WI38 (cell line): ENCODE data around the gene TMEM175.

ENCODE experiments used
- H3K4me3 ChIP-seq: 2 replicates; pipeline ENCODE4 v1.5.1; 2011; ENCODE audit warnings: low read depth, mild to moderate bottlenecking, control low read depth, low read length
- TF ChIP-seq, protein P1 (sequence below): IDR thresholded peaks from 2 replicates; pipeline ENCODE4 v1.5.1; 2012; ENCODE audit warnings: low read depth, mild to moderate bottlenecking, control low read depth, low read length

TMEM175 gene

DNA sequence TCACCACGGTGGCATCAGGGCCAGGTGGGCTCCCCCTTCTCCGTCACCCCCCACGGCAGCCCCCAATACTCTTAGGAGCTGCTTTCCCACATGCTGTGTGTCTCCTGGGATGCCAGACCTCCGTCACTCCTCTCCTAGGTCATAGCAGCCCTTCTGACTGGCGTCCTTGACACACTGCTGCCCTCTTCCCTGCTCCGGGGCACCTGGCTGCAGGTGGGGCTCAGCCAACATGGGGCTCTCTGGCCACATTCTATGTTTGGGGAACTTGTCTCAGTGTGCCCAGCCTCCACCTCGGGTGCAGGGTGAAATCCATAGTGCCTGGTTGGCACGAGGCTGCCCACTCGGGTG is 13.8 kb downstream of the TMEM175 start:
- no peak overlapping the region for H3K4me3 ChIP-seq
- TF ChIP-seq, protein P1, sequence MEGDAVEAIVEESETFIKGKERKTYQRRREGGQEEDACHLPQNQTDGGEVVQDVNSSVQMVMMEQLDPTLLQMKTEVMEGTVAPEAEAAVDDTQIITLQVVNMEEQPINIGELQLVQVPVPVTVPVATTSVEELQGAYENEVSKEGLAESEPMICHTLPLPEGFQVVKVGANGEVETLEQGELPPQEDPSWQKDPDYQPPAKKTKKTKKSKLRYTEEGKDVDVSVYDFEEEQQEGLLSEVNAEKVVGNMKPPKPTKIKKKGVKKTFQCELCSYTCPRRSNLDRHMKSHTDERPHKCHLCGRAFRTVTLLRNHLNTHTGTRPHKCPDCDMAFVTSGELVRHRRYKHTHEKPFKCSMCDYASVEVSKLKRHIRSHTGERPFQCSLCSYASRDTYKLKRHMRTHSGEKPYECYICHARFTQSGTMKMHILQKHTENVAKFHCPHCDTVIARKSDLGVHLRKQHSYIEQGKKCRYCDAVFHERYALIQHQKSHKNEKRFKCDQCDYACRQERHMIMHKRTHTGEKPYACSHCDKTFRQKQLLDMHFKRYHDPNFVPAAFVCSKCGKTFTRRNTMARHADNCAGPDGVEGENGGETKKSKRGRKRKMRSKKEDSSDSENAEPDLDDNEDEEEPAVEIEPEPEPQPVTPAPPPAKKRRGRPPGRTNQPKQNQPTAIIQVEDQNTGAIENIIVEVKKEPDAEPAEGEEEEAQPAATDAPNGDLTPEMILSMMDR = no peak

DNA sequence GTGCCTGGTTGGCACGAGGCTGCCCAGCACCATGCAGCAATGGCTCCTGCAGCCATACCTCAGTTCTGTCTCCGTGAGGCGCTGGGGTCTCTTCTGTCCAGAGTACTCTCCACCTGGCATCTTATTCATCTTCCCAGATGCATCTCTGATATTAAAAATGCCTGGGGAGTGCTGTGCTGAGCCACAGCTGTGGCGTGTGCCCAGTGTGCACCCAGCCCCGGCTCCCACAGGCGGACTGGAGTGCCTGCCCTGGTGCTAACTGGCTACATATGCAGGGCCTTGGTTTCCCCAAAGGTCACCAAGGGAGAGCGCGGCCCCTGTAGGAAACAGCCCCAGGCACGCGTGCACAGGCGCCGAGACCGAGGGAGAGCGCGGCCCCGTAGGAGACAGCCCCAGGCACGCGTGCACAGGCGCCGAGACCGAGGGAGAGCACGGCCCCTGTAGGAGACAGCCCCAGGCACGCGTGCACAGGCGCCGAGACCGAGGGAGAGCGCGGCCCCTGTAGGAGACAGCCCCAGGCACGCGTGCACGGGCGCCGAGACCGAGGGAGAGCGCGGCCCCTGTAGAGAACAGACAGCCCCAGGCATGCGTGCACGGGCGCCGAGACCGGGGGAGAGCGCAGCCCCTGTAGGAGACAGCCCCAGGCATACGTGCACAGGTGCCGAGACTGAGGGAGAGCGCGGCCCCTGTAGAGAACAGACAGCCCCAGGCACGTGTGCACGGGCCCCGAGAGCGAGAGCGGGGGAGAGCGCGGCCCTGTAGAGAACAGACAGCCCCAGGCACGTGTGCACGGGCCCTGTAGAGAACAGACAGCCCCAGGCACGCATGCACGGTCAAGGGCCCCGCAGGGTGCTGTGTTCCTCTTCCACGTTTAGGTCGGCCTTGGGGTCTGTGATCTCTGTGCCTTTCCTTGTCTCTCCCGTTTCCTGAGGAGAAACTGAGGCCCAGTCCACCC is 14.5 kb downstream of the TMEM175 start:
- TF ChIP-seq, protein P1 = no peak
- no peak overlapping the region for H3K4me3 ChIP-seq

DNA sequence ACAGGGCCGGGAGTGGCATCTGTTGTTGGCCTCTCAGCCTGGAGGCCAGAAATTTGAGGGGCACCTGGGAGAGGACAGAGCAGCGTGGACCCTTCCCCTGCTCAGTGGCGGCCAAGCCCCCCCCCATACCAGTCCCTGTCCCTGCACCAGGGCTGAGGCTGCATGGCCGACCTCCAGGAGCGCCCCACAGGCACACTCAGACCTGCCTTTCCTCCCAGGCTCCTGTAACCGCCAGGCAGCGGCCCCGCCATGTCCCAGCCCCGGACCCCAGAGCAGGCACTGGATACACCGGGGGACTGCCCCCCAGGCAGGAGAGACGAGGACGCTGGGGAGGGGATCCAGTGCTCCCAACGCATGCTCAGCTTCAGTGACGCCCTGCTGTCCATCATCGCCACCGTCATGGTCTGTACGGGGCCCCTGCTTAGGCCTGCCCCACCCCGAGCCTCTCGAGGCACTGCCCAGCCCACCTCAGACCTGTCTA is 15.3 kb downstream of the TMEM175 start:
- TF ChIP-seq, protein P1 = no peak

DNA sequence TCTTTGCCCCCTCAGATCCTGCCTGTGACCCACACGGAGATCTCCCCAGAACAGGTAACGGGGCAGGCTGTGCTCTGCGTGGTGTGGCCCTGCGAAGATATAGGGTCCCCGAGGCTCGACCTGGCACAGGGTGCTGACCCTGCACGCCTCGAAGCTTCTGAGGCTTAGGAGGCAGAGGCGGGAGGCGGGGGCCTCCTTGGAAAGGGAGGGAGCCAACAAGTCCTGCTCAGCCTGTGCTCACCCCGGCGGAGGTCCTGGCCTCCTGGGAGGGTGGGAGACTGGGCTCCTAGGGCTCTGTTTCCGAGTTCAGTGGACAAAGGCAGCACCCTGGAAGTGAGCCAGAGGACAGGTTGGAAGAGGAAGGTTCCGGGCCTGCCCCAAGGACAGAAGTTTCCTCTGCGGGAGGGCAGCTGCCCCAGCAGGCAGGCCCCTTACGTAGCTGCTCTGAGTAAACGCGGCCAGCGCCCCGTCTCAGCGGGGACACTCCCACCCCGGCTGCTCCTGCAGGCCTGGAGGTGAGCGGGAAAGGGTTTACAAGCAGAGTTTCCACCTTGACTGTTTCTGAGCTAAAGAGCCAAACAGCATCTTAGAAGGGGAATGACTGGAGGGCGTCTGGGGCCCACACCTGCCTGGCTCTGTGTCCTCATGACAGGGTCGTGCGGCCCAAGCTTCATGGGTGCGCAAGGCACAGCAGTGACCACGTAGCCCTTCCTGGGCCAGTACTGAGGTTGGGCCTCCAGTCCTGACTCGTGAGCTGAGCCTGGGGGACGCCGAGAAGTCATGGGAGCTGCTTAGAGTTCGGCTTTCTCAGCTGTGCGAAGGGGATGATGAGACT is 16.1 kb downstream of the TMEM175 start:
- H3K4me3 ChIP-seq = no peak overlapping the region
- TF ChIP-seq, protein P1 = no peak

More for the DNA sequence above, 15.3 kb downstream of the TMEM175 start:
- no peak overlapping the region for H3K4me3 ChIP-seq

DNA sequence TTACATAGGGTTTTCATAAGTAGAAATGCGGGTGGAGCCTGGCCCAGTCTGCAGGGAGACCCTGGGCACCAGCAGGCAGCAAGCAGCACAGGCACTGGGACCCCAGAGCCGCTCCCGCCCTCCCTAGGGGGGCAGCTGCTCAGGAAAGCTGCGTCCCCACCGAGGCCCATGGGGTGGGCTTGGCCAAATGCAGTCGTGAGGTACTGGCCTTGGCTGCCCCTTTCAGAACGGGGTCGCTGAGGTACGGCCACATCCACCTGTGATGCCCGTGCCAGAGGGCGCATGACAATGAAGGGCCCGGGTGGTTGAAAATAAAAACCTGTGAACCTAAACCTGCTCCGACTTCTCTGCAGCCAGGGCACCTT is 16.7 kb downstream of the TMEM175 start:
- H3K4me3 ChIP-seq = no peak overlapping the region

DNA sequence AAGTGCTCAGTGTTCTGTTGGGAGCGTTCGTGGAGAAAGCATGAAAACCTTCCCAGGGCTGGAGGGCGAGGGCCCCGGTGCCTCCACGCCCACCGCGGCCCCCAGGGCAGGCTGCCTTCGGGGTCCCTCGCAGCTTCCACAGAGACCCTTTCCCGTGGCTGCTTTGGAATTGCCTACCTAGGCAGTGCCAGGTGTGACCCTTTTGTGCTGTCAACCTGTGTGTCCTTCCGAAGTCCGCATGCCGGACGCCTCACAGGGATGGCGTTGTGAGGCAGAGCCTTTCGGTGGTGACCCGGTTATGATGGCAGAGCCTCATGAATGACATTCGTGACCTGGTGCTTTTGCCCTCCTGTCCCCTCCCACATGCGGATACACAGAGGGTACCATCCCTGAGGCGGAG is 17.4 kb downstream of the TMEM175 start:
- TF ChIP-seq, protein P1 = no peak
- no peak overlapping the region for H3K4me3 ChIP-seq

More for the DNA sequence above, 16.7 kb downstream of the TMEM175 start:
- TF ChIP-seq, protein P1 = no peak
